ENCODE data around the gene ACAP3. TPM values are rescaled to one million over a fixed set of nuclear protein-coding genes. Genes with fewer than 3 reads are reported as not detected.

Gene ACAP3
- total and polyA plus RNA-seq, 10 of the 15 experiments (the other 5 are each of a cell fraction or from before 2014, with no cell fraction given), result 0.05 to 34.2 (median 7.1) TPM

DNA sequence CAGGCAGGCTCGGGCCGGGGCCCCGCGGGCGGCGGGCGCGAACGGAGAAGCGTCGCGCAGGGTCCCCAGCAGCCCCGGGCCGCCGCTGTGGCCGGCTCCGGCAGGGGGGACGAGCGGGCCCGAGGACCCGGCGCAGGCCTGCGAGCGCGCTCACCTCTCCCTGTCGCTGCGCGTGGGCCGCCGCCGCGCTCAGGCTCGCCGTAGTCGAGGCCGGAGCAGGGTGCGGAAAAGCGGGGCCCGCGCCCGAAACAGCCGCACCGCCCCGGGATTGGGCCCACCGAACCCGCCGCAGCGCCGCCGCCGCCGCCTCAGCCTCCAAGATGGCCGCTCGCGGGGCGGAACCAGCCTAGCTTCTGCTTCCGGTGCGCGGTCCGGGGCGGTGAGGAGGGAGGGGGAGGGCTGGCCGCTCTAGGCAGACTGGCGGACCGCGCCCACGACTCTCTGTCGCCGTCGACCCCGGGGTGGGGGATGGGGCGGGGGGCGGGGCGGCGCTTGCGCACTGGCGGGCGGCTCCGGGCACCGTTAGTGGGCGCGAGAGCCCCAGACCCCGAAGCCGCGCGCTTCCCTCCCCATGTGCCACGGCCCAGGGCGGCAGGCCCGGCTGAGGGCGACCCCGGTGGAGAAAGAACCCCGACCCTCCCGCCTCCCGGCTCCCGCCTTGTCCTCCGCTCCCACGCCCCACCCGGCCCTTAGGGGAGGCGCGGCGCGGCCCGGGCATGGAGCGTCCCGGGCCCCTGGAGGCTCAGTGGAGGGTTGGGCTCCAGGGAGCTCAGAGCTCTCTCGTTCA lies 34.0 kb downstream of the ACAP3 start, which contains the start of gene UBE2J2 (continued):
- TF ChIP-seq GABPA (IDR thresholded peaks at IDR 0.05; ENCODE audit: low read depth) (peak; percentile 90), JUNB (IDR thresholded peaks at IDR 0.05) (no peak), SMARCA5 (IDR thresholded peaks at IDR 0.05) (peak; percentile 55), NFXL1 (IDR thresholded peaks at IDR 0.05; ENCODE audit: borderline replicate concordance) (0 out of 2 replicates have a peak, but pooled peaks have one; percentile 36), IRF4 (IDR thresholded peaks at IDR 0.05; ENCODE audit: low read depth, low read length) (no peak), BHLHE40 (IDR thresholded peaks at IDR 0.05; ENCODE audit: borderline replicate concordance in 1 of 2, low read depth in 2 of 2, low read length in 1 of 2) (peak in 1 of 2 experiments; percentile 40; a peak in 1 of 4 replicates), MXI1 (IDR thresholded peaks at IDR 0.05; ENCODE audit: low read depth, low read length) (no peak), KLF5 (IDR thresholded peaks at IDR 0.05; ENCODE audit: partially characterized antibody) (peak; percentile 33), RBBP5 (conservative IDR thresholded peaks at IDR 0.05) (no peak), LARP7 (IDR thresholded peaks at IDR 0.05) (peak; percentile 90), POLR2A (IDR thresholded peaks at IDR 0.05; ENCODE audit: low read depth, low read length) (peak; percentile 87), BCL11A (IDR thresholded peaks at IDR 0.05; ENCODE audit: low read depth, low read length) (no peak), RFX5 (IDR thresholded peaks at IDR 0.05; ENCODE audit: low read depth, low read length) (no peak), ZNF274 (IDR thresholded peaks at IDR 0.05; ENCODE audit: insufficient read depth, insufficient read length) (no peak), ZSCAN29 (IDR thresholded peaks at IDR 0.05) (peak; percentile 48; the same call in 1 of the 2 replicates), CBFB (IDR thresholded peaks at IDR 0.05; ENCODE audit: low read depth) (no peak)
- TF ChIP-seq, protein P1, sequence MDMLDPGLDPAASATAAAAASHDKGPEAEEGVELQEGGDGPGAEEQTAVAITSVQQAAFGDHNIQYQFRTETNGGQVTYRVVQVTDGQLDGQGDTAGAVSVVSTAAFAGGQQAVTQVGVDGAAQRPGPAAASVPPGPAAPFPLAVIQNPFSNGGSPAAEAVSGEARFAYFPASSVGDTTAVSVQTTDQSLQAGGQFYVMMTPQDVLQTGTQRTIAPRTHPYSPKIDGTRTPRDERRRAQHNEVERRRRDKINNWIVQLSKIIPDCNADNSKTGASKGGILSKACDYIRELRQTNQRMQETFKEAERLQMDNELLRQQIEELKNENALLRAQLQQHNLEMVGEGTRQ (IDR thresholded peaks at IDR 0.05; ENCODE audit: borderline replicate concordance, low read depth, low read length), result no peak
- TF ChIP-seq, protein P2, sequence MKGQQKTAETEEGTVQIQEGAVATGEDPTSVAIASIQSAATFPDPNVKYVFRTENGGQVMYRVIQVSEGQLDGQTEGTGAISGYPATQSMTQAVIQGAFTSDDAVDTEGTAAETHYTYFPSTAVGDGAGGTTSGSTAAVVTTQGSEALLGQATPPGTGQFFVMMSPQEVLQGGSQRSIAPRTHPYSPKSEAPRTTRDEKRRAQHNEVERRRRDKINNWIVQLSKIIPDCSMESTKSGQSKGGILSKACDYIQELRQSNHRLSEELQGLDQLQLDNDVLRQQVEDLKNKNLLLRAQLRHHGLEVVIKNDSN (IDR thresholded peaks at IDR 0.05; ENCODE audit: borderline replicate concordance, extremely low read length, insufficient read depth, low read depth, low read length), result no peak
- TF ChIP-seq, protein P3, sequence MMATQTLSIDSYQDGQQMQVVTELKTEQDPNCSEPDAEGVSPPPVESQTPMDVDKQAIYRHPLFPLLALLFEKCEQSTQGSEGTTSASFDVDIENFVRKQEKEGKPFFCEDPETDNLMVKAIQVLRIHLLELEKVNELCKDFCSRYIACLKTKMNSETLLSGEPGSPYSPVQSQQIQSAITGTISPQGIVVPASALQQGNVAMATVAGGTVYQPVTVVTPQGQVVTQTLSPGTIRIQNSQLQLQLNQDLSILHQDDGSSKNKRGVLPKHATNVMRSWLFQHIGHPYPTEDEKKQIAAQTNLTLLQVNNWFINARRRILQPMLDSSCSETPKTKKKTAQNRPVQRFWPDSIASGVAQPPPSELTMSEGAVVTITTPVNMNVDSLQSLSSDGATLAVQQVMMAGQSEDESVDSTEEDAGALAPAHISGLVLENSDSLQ (IDR thresholded peaks at IDR 0.05), result no peak
- TF ChIP-seq, protein P4, sequence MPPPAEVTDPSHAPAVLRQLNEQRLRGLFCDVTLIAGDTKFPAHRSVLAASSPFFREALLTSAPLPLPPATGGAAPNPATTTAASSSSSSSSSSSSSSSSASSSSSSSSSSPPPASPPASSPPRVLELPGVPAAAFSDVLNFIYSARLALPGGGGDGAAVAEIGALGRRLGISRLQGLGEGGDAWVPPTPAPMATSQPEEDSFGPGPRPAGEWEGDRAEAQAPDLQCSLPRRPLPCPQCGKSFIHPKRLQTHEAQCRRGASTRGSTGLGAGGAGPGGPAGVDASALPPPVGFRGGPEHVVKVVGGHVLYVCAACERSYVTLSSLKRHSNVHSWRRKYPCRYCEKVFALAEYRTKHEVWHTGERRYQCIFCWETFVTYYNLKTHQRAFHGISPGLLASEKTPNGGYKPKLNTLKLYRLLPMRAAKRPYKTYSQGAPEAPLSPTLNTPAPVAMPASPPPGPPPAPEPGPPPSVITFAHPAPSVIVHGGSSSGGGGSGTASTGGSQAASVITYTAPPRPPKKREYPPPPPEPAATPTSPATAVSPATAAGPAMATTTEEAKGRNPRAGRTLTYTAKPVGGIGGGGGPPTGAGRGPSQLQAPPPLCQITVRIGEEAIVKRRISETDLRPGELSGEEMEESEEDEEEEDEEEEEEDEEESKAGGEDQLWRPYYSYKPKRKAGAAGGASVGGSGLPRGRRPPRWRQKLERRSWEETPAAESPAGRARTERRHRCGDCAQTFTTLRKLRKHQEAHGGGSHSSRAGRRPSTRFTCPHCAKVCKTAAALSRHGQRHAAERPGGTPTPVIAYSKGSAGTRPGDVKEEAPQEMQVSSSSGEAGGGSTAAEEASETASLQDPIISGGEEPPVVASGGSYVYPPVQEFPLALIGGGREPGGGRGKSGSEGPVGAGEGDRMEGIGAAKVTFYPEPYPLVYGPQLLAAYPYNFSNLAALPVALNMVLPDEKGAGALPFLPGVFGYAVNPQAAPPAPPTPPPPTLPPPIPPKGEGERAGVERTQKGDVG (CRISPR knock-in tag; IDR thresholded peaks at IDR 0.05), result no peak
- TF ChIP-seq, protein P5, sequence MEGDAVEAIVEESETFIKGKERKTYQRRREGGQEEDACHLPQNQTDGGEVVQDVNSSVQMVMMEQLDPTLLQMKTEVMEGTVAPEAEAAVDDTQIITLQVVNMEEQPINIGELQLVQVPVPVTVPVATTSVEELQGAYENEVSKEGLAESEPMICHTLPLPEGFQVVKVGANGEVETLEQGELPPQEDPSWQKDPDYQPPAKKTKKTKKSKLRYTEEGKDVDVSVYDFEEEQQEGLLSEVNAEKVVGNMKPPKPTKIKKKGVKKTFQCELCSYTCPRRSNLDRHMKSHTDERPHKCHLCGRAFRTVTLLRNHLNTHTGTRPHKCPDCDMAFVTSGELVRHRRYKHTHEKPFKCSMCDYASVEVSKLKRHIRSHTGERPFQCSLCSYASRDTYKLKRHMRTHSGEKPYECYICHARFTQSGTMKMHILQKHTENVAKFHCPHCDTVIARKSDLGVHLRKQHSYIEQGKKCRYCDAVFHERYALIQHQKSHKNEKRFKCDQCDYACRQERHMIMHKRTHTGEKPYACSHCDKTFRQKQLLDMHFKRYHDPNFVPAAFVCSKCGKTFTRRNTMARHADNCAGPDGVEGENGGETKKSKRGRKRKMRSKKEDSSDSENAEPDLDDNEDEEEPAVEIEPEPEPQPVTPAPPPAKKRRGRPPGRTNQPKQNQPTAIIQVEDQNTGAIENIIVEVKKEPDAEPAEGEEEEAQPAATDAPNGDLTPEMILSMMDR (IDR thresholded peaks at IDR 0.05 in 2 of 3, conservative IDR thresholded peaks at IDR 0.05 in 1 of 3; ENCODE audit: control insufficient read depth in 2 of 3, extremely low read depth in 1 of 3, insufficient read depth in 1 of 3, low read depth in 3 of 3, low read length in 3 of 3), result no peak; a peak in 1 of 6 replicates
